Body of pancreas (tissue), 4 donors: Measurements from ENCODE around the gene CCM2. TPM values are rescaled to one million over a fixed set of nuclear protein-coding genes. Genes with fewer than 3 reads are reported as not detected.
A peak's percentile ranks its signal among the peaks of the same experiment; 100 is the strongest.
"Not testable (repeated sequence)": the region's sequence is repeated elsewhere in the genome, so short reads cannot be mapped to it uniquely, and the experiment has no call there.

ENCODE experiments used
- ATAC-seq: fragments of 150-250 bp; one replicate; pipeline ENCODE4 v1.9.1; 2016
- DNase-seq, 4 donors: peaks; one replicate each; pipeline ENCODE4 v3.0.0-alpha.2; 2019
- H3K27ac ChIP-seq, 4 donors: fragments of 200-600 bp; sonication (generic); 1 replicate in 3 of 4; 2 replicates in 1 of 4; pipeline versions ENCODE4 v1.5.1 to v1.6.1; 2016 to 2019; ENCODE audit warnings: mild to moderate bottlenecking in 1 of 4, mixed read lengths in 1 of 4, moderate library complexity in 1 of 4
- H3K27me3 ChIP-seq, 2 donors: fragments of 200-600 bp; sonication (generic); one replicate each; pipeline ENCODE4 v1.6.0; 2016; ENCODE audit warnings: mild to moderate bottlenecking in 1 of 2
- H3K36me3 ChIP-seq, 2 donors: fragments of 200-600 bp; sonication (generic); replicated peaks in 1 of 2; 2 replicates each; pipeline ENCODE4 v1.5.1; 2016; ENCODE audit warnings: low read depth in 2 of 2; ENCODE audit not compliant: insufficient read depth in 1 of 2
- H3K4me1 ChIP-seq: fragments of 200-600 bp; sonication (generic); one replicate; pipeline ENCODE4 v1.6.0; 2016
- H3K4me3 ChIP-seq, 2 donors: fragments of 200-600 bp; sonication (generic); 1 replicate in 1 of 2; 2 replicates in 1 of 2; pipeline ENCODE4 v1.5.1; 2016 to 2019
- H3K9me3 ChIP-seq, 3 donors: fragments of 200-600 bp; sonication (generic); 1 replicate in 2 of 3; 2 replicates in 1 of 3; pipeline ENCODE4 v1.5.1; 2016
- POLR2A ChIP-seq, 3 donors: fragments of 450-650 bp; IDR thresholded peaks; one replicate each; pipeline ENCODE4 v1.6.1; 2016; ENCODE audit warnings: antibody characterized with exemption in 3 of 3, mild to moderate bottlenecking in 2 of 3
- WGBS, 2 donors: methylation state at CpG; one replicate each; pipeline ENCODE4 v1.1.5; 2017; 5-methylcytosine and 5-hydroxymethylcytosine counted together
- intact Hi-C: fragments of 100-400 bp; cut with DNase I; formaldehyde crosslinking; loops from one replicate; pipeline ENCODE4 v1.15.1; 2023
- total RNA-seq, 2 donors: library from RNA; depleted of rRNA; stranded (reverse); fragments of >200 nt; gene quantifications; one replicate each; pipeline ENCODE4 v1.1.0, GENCODE V29; 2016
- TF ChIP-seq, protein P1 (sequence below), 7 experiments: fragments of 450-650 bp in 4 of 7; fragments of 200-600 bp in 3 of 7; sonication (generic) in 3 of 7; IDR thresholded peaks; one replicate each; pipeline ENCODE4 v1.5.1; 2016 to 2019; ENCODE audit warnings: antibody characterized with exemption in 7 of 7

Gene CCM2
- total RNA-seq, 2 donors from 2014 or later = 19.4 to 22.3 TPM

GRCh38 chr7:45111298-45112223, 111.6 kb downstream of the CCM2 start, which contains the start of gene TBRG4:
TSS of gene TBRG4 (minus strand) at chr7:45111697. CDS start at chr7:45109237, 2,460 bp downstream.
- TF ChIP-seq, protein P1, sequence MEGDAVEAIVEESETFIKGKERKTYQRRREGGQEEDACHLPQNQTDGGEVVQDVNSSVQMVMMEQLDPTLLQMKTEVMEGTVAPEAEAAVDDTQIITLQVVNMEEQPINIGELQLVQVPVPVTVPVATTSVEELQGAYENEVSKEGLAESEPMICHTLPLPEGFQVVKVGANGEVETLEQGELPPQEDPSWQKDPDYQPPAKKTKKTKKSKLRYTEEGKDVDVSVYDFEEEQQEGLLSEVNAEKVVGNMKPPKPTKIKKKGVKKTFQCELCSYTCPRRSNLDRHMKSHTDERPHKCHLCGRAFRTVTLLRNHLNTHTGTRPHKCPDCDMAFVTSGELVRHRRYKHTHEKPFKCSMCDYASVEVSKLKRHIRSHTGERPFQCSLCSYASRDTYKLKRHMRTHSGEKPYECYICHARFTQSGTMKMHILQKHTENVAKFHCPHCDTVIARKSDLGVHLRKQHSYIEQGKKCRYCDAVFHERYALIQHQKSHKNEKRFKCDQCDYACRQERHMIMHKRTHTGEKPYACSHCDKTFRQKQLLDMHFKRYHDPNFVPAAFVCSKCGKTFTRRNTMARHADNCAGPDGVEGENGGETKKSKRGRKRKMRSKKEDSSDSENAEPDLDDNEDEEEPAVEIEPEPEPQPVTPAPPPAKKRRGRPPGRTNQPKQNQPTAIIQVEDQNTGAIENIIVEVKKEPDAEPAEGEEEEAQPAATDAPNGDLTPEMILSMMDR (IDR thresholded peaks at IDR 0.05) = peak in 3 of 7 experiments; percentile 22 to 29 (median 23)
- peak; percentile 83 to 96 (median 95) for TF ChIP-seq POLR2A (IDR thresholded peaks at IDR 0.05)
- peak; percentile 93 to 95 (median 94) for DNase-seq
- H3K27ac ChIP-seq = peak within 1 kb of the TSS; percentile 89 to 96 (median 94)
- intact Hi-C loops = no loop called here
- WGBS, 2 donors = 0 to 1% methylated on average over 52 to 64 of the region's 64 CpGs
- peaks cover 33% of the 10 kb centered on the region for H3K4me1 ChIP-seq
- ATAC-seq = peak; percentile 98
- H3K27me3 ChIP-seq = no peaks in the 10 kb centered on the region
- no peaks in the 10 kb centered on the region for H3K9me3 ChIP-seq
- peak within 1 kb of the TSS; percentile 68 to 94 for H3K4me3 ChIP-seq
- peaks cover 0 to 10% of the 10 kb centered on the region in 2 donors for H3K36me3 ChIP-seq

DNA sequence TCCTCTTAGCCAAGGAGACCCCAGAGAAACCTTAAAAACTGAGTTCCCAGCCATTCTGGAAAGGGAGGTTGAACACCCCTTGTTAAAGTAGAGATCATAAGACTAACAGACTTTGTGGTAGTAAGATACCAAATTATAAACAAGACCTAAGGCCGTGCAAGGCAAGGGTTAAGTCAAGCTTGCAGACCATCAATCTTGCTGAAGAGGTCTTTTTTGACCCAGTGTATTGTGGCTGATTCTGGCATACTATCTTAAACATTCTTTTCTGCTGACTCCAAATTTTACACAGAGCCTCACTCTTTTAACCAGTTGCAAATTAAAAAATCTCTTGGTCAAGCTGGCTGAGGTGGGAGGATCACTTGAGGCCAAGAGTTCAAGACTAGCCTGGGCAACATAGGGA, 112.6 kb downstream of the CCM2 start:
- TF ChIP-seq, protein P1 (IDR thresholded peaks at IDR 0.05) = no peak
- TF ChIP-seq POLR2A (IDR thresholded peaks at IDR 0.05) = no peak
- intact Hi-C loops = no loop called here
- H3K9me3 ChIP-seq = no peaks in the 10 kb centered on the region
- H3K4me1 ChIP-seq = peaks cover 33% of the 10 kb centered on the region
- ATAC-seq (no peak), DNase-seq (no peak)
- H3K36me3 ChIP-seq = peaks cover 0 to 10% of the 10 kb centered on the region in 2 donors
- no peak overlapping the region for H3K4me3 ChIP-seq
- WGBS, 2 donors = 85 to 86% methylated on average over 1 of the region's 1 CpG
- peak overlapping the region in 2 of 4 donors; percentile 89 to 96 for H3K27ac ChIP-seq
- no peaks in the 10 kb centered on the region for H3K27me3 ChIP-seq

- 46 to 75% methylated on average over 1 of the region's 1 CpG for WGBS, 2 donors
- H3K36me3 ChIP-seq, DNase-seq, H3K27me3 ChIP-seq, H3K27ac ChIP-seq, ATAC-seq, H3K4me3 ChIP-seq, intact Hi-C loops, H3K9me3 ChIP-seq: not testable (repeated sequence)
- peaks cover 19% of the 10 kb centered on the region for H3K4me1 ChIP-seq
These were observed 114.3 kb downstream of the CCM2 start for GRCh38 chr7:45114257-45114656.

- no peak for ATAC-seq
- TF ChIP-seq, protein P1 (IDR thresholded peaks at IDR 0.05) = no peak
- no peak for TF ChIP-seq POLR2A (IDR thresholded peaks at IDR 0.05)
- Histone ChIP-seq H3K4me1 (peaks cover 18% of the 10 kb centered on the region), H3K9me3 (no peaks in the 10 kb centered on the region), H3K4me3 (no peak overlapping the region), H3K36me3 (no peaks in the 10 kb centered on the region), H3K27me3 (no peaks in the 10 kb centered on the region), H3K27ac (no peak overlapping the region)
- DNase-seq = no peak
- intact Hi-C loops = no loop called here
These were observed 114.9 kb downstream of the CCM2 start for GRCh38 chr7:45114926-45115325.

DNA sequence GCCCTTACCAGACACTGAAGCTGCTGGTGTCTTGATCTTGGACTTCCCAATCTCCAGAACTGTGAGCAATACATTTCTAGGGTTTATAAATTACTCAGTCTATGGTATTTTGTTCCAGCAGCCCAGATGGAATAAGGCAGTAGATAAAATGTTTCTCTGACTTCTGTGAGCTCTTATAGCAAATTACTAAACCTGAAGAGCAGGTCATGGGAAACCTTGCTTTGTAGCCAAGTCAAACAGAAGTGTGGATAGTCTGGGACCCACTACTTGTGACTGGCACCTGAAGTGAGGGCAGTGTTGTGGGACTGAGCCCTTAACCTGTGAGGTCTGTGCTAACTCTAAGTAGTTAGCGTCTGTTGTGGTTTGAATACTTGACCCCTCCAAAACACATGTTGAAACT, 116.0 kb downstream of the CCM2 start:
- H3K27ac ChIP-seq = no peak overlapping the region
- peaks cover 7% of the 10 kb centered on the region for H3K4me1 ChIP-seq
- no peaks in the 10 kb centered on the region for H3K9me3 ChIP-seq
- WGBS, 2 donors = 57 to 86% methylated on average over 1 of the region's 1 CpG
- H3K27me3 ChIP-seq = no peaks in the 10 kb centered on the region
- no peak for TF ChIP-seq POLR2A (IDR thresholded peaks at IDR 0.05)
- TF ChIP-seq, protein P1 (IDR thresholded peaks at IDR 0.05) = no peak
- no peak overlapping the region for H3K4me3 ChIP-seq
- DNase-seq (no peak), ATAC-seq (no peak)
- intact Hi-C loops = no loop called here
- H3K36me3 ChIP-seq = no peaks in the 10 kb centered on the region
